A549 (cell line): ENCODE results near the gene ZNF605. TPM values are rescaled to one million over a fixed set of nuclear protein-coding genes. Genes with fewer than 3 reads are reported as not detected.
A peak's percentile ranks its signal among the peaks of the same experiment; 100 is the strongest.

ENCODE experiments used
- ATAC-seq, 2 experiments: fragments of 200-7000 bp in 1 of 2; fragments of >200 bp in 1 of 2; cut with Nextera tagmentation in 1 of 2; cut with Tn5 transposase in 1 of 2; 3 replicates each; pipeline versions ENCODE4 v1.8.0 to v1.9.1; 2018 to 2020; ENCODE audit warnings: mild to moderate bottlenecking in 1 of 2, moderate library complexity in 1 of 2
- CTCF ChIA-PET: fragments of 300-600 bp; sonication (Branson Sonifier 250); formaldehyde crosslinking; extraction: SDS; loops from one replicate; lab custom pipeline; 2021; ENCODE audit warnings: antibody characterized with exemption, inconsistent platforms; lab: Yijun Ruan, JAX
- POLR2A ChIA-PET: fragments of 350-600 bp; formaldehyde crosslinking; extraction: SDS; loops from one replicate; lab custom pipeline; 2021; ENCODE audit warnings: antibody characterized with exemption, inconsistent platforms; lab: Yijun Ruan, JAX
- DNase-seq, 2 experiments: peaks; one replicate each; pipeline versions ENCODE4 v3.0.0 to v3.0.0-alpha.2; 2011 to 2016; ENCODE audit warnings: low read depth in 1 of 2, low spot score in 1 of 2
- FAIRE-seq: peaks from 2 replicates; lab custom pipeline; 2011; peaks lifted over from hg19 to GRCh38; lab: Jason Lieb, UNC
- H3K27ac ChIP-seq, 2 experiments: fragments of >200 bp; sonication (Bioruptor Twin); formaldehyde crosslinking; 3 replicates each; pipeline ENCODE4 v1.5.1; 2016 to 2017
- H3K4me1 ChIP-seq: fragments of >200 bp; sonication (Bioruptor Twin); formaldehyde crosslinking; 3 replicates; pipeline ENCODE4 v1.6.1; 2016
- H3K4me2 ChIP-seq: fragments of >200 bp; sonication (Bioruptor Twin); formaldehyde crosslinking; 3 replicates; pipeline ENCODE4 v1.6.1; 2016
- H3K4me3 ChIP-seq: fragments of >200 bp; sonication (Bioruptor Twin); formaldehyde crosslinking; 3 replicates; pipeline ENCODE4 v1.5.1; 2016
- H3K9me3 ChIP-seq: fragments of >200 bp; sonication (Bioruptor Twin); formaldehyde crosslinking; 3 replicates; pipeline ENCODE4 v1.6.1; 2016
- CBX8 ChIP-seq: fragments of 200-600 bp; sonication (generic); IDR thresholded peaks from 2 replicates; pipeline ENCODE4 v1.6.1; 2016
- CHD2 ChIP-seq: fragments of 150-350 bp; IDR thresholded peaks from 2 replicates; pipeline ENCODE4 v1.6.1; 2014; ENCODE audit warnings: low read length; ENCODE audit not compliant: partially characterized antibody
- CHD4 ChIP-seq: fragments of 200-600 bp; sonication (generic); IDR thresholded peaks from 2 replicates; pipeline ENCODE4 v1.6.1; 2016; ENCODE audit warnings: antibody characterized with exemption, mild to moderate bottlenecking, borderline replicate concordance
- EP300 ChIP-seq, 2 experiments: fragments of >200 bp; sonication (Bioruptor Twin); formaldehyde crosslinking; IDR thresholded peaks; 2 replicates in 1 of 2; 3 replicates in 1 of 2; pipeline ENCODE4 v1.6.1; 2016 to 2017
- ESRRA ChIP-seq: fragments of 150-350 bp; IDR thresholded peaks from 2 replicates; pipeline ENCODE4 v1.6.1; 2014; ENCODE audit warnings: mild to moderate bottlenecking, low read length, borderline replicate concordance
- FOSB ChIP-seq: fragments of 250-450 bp; sonication (Bioruptor Pico); IDR thresholded peaks from 2 replicates; pipeline ENCODE4 v1.5.0; 2020; ENCODE audit warnings: mild to moderate bottlenecking, moderate library complexity
- GATA3 ChIP-seq: IDR thresholded peaks from 2 replicates; pipeline ENCODE4 v1.6.1; 2012; ENCODE audit warnings: borderline replicate concordance
- HEYL ChIP-seq: fragments of 250-450 bp; sonication (Bioruptor Pico); IDR thresholded peaks from 2 replicates; pipeline ENCODE4 v1.8.0; 2021; ENCODE audit warnings: mild to moderate bottlenecking, moderate library complexity
- HOXA7 ChIP-seq: fragments of 250-450 bp; sonication (Bioruptor Pico); IDR thresholded peaks from 2 replicates; pipeline ENCODE4 v1.5.0; 2020; ENCODE audit warnings: mild to moderate bottlenecking, moderate library complexity
- HOXB13 ChIP-seq: fragments of 250-450 bp; sonication (Bioruptor Pico); IDR thresholded peaks from 2 replicates; pipeline ENCODE4 v1.5.0; 2020; ENCODE audit warnings: low read depth, mild to moderate bottlenecking, moderate library complexity
- HOXB5 ChIP-seq: fragments of 250-450 bp; sonication (Bioruptor Pico); IDR thresholded peaks from 2 replicates; pipeline ENCODE4 v1.5.0; 2020; ENCODE audit warnings: mild to moderate bottlenecking, moderate library complexity
- JUN ChIP-seq, 2 experiments: fragments of >200 bp; sonication (Bioruptor Twin); formaldehyde crosslinking; IDR thresholded peaks; 2 replicates in 1 of 2; 3 replicates in 1 of 2; pipeline ENCODE4 v1.6.1; 2016 to 2017
- KDM5A ChIP-seq: fragments of 200-600 bp; sonication (generic); IDR thresholded peaks from 2 replicates; pipeline ENCODE4 v1.6.1; 2016; ENCODE audit warnings: antibody characterized with exemption, mild to moderate bottlenecking
- MAFK ChIP-seq: fragments of 450-650 bp; IDR thresholded peaks from 2 replicates; pipeline ENCODE4 v1.6.1; 2014; ENCODE audit not compliant: partially characterized antibody
- NFE2L2 ChIP-seq: fragments of 150-350 bp; conservative IDR thresholded peaks from 2 replicates; pipeline ENCODE4 v1.6.1; 2014; ENCODE audit warnings: low read length
- SMC3 ChIP-seq: fragments of >200 bp; sonication (Bioruptor Twin); formaldehyde crosslinking; IDR thresholded peaks from 3 replicates; pipeline ENCODE4 v1.6.1; 2018; ENCODE audit warnings: inconsistent platforms
- SREBF2 ChIP-seq: fragments of 450-650 bp; IDR thresholded peaks from 2 replicates; pipeline ENCODE4 v1.6.1; 2014; ENCODE audit warnings: mild to moderate bottlenecking, moderate library complexity
- TFCP2L1 ChIP-seq: fragments of 250-450 bp; sonication (Bioruptor Pico); IDR thresholded peaks from 2 replicates; pipeline ENCODE4 v1.5.0; 2021; ENCODE audit warnings: mild to moderate bottlenecking
- ZFP36 ChIP-seq: fragments of 450-650 bp; IDR thresholded peaks from 2 replicates; pipeline ENCODE4 v1.6.1; 2014; ENCODE audit warnings: borderline replicate concordance; ENCODE audit not compliant: partially characterized antibody
- WGBS: methylation state at CpG from one replicate; pipeline ENCODE4 v1.1.6; 2017; ENCODE audit errors: missing lambda C conversion rate; 5-methylcytosine and 5-hydroxymethylcytosine counted together
- polyA plus RNA-seq, 4 experiments: library from polyadenylated mRNA; depleted of rRNA in 3 of 4; stranded (reverse); fragments of >200 nt; fragmentation: RNase III in 1 of 4; extraction: RNeasy Plus Mini Kit Qiagen cat#74134 plus additional on column Dnase treatment in 1 of 4; gene quantifications; 2 replicates in 3 of 4; 3 replicates in 1 of 4; pipeline ENCODE4 v1.2.3, GENCODE V29; 2011 to 2017
- TF ChIP-seq, protein P1 (sequence below): fragments of 150-350 bp; IDR thresholded peaks from 2 replicates; pipeline ENCODE4 v1.6.1; 2014; ENCODE audit warnings: low read depth, mild to moderate bottlenecking, low read length
- TF ChIP-seq, protein P2 (sequence below): IDR thresholded peaks from 2 replicates; pipeline ENCODE4 v1.6.1; 2012; ENCODE audit warnings: low read depth, borderline replicate concordance
- TF ChIP-seq, protein P3 (sequence below): fragments of >200 bp; sonication (Bioruptor Twin); formaldehyde crosslinking; IDR thresholded peaks from 2 replicates; pipeline ENCODE4 v1.6.1; 2016
- TF ChIP-seq, protein P4 (sequence below): fragments of 250-450 bp; sonication (Bioruptor Pico); IDR thresholded peaks from 2 replicates; pipeline ENCODE4 v1.5.0; 2020; ENCODE audit warnings: low read depth, mild to moderate bottlenecking, moderate library complexity
- TF ChIP-seq, protein P5 (sequence below): fragments of >200 bp; sonication (Bioruptor Twin); formaldehyde crosslinking; IDR thresholded peaks from 3 replicates; pipeline ENCODE4 v1.5.1; 2016

The ZNF605 gene
- polyA plus RNA-seq, 2 of the 4 experiments (the other 2 are of a cell fraction) = 5.6 to 18.2 TPM

DNA sequence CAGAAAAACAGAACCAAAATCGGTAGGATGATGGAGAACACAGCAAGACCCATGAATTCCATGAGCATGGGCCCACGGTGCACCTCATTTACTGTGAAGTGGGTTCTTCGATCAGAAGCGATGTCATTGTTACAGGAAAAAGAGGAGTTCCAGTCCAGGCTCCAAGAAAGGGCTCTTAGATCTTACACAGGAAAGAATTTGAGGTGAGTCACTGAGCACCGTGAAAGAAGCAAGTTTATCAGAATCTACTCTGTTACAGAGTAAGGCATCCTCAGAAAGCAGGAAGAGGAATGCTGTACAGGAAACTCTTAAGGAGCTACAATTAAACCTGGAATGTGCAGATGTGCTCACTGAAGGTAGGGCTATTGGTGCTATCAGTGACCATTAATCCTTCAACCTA lies 57.1 kb downstream of the ZNF605 start:
- WGBS = 37% methylated on average over 5 of the region's 5 CpGs

DNA sequence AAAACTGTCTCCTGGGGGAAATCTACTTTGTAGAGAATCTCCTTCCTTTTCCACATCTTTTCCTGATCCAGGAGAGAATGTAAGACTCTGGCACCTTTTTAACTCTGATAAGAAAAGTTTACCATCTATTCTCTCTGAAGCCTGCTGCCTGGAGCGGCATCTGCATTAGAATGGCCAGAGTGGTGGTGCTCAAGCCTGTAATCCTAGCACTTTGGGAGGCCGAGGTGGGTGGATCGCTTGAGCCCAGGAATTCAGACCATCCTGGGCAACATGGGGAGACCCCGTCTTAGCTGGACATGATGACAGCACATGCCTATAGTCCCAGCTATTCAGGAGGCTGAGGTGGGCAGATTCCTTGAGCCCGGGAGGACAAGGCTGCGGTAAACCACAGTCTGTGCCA lies 67.3 kb downstream of the ZNF605 start:
- TF ChIP-seq, protein P1, sequence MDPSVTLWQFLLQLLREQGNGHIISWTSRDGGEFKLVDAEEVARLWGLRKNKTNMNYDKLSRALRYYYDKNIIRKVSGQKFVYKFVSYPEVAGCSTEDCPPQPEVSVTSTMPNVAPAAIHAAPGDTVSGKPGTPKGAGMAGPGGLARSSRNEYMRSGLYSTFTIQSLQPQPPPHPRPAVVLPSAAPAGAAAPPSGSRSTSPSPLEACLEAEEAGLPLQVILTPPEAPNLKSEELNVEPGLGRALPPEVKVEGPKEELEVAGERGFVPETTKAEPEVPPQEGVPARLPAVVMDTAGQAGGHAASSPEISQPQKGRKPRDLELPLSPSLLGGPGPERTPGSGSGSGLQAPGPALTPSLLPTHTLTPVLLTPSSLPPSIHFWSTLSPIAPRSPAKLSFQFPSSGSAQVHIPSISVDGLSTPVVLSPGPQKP = no peak
- TF ChIP-seq HEYL (CRISPR knock-in tag) (no peak), HOXB13 (no peak), GATA3 (no peak), MAFK (no peak), HOXA7 (CRISPR knock-in tag) (no peak), FOSB (CRISPR knock-in tag) (no peak), JUN (IDR thresholded peaks at IDR 0.05) (no peak), ZFP36 (no peak), HOXB5 (CRISPR knock-in tag) (no peak), SMC3 (no peak), CBX8 (no peak)
- TF ChIP-seq, protein P2, sequence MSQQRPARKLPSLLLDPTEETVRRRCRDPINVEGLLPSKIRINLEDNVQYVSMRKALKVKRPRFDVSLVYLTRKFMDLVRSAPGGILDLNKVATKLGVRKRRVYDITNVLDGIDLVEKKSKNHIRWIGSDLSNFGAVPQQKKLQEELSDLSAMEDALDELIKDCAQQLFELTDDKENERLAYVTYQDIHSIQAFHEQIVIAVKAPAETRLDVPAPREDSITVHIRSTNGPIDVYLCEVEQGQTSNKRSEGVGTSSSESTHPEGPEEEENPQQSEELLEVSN = no peak
- ChIA-PET CTCF (interaction anchor here (0.8 kb wide), 1 partner anchor 11 kb away, joined by 3 read pairs; no protein-coding TSS in a partner anchor), POLR2A (no interaction called here)
- Histone ChIP-seq H3K4me1 (no peaks in the 10 kb centered on the region), H3K9me3 (peaks cover 61% of the 10 kb centered on the region), H3K27ac (no peak overlapping the region), H3K4me3 (no peak overlapping the region), H3K4me2 (no peak overlapping the region)
- FAIRE-seq (no peak), DNase-seq (no peak), ATAC-seq (no peak)
- 95% methylated on average over 6 of the region's 6 CpGs for WGBS

More for the DNA sequence above, 57.1 kb downstream of the ZNF605 start:
- FAIRE-seq (no peak), DNase-seq (no peak), ATAC-seq (no peak; a peak in 1 of 6 replicates)
- H3K4me3 ChIP-seq = no peak overlapping the region
- CTCF ChIA-PET = no interaction called here
- no peak for TF ChIP-seq HOXB13
- POLR2A ChIA-PET = no interaction called here
- no peaks in the 10 kb centered on the region for H3K4me1 ChIP-seq
- no peak overlapping the region for H3K4me2 ChIP-seq
- no peak overlapping the region for H3K27ac ChIP-seq
- H3K9me3 ChIP-seq = peaks cover 54% of the 10 kb centered on the region

DNA sequence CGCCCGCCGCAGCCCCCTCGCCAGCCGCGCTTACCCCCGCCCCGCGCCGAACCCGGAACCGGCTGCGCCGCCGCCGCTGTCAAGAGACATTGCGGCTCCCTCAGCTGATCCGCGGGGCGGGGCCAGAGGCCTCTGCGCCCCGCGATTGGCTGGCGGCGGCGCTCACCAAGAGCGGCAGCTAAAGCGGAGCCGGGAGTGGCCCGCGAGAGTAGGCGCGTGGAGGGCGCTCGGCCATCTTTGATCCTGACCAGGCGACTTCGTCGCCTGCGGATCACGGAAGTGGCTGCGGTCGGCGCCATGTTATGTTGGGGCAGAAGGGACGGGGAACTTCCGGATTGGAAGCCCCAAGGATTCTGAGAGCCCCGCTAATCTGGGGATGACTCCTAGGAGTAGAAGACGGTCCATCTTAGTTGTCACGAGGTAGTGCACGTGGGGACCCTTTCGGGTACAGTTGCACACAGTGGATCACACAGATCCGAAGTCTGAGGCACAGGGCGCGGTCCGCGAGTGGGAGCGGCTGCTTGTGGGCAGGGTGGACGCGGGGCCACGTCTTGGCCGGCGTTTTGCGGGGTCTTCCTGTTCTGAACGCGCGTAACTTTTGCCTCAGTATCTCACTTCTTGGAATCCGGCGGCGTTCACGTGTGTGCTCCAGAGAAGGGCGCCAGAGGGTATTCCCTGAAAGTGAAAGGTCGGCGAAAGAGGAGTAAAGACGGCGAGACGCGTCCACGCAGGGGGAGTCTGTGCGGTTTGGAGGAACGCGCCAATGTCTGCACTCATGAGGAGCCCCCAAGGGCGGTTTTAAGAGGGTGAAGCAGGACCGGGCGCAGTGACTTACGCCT lies 68.4 kb downstream of the ZNF605 start, which contains the start of gene CHFR:
TSS of gene CHFR (minus strand) at position 93 of the 839 bp plus-strand sequence. CDS start 277 bp downstream, outside the sequence.
- peaks cover 66% of the 10 kb centered on the region for H3K9me3 ChIP-seq
- peak within 1 kb of the TSS; percentile 76 to 97 for H3K27ac ChIP-seq
- FAIRE-seq (no peak), DNase-seq (peak; percentile 85 to 98), ATAC-seq (peak; percentile 100)
- ChIA-PET POLR2A (interaction anchor here (0.6 to 1.0 kb wide), 4 partner anchors 68 to 294 kb away, joined by 3 to 5 read pairs (median 4); partner anchors contain the start of genes ZNF268, ZNF605 and ZNF891), CTCF (interaction anchor here (0.8 kb wide), 1 partner anchor 99 kb away, joined by 3 read pairs; no protein-coding TSS in a partner anchor)
- peak within 1 kb of the TSS; percentile 78 for H3K4me2 ChIP-seq
- 12% methylated on average over 50 of the region's 84 CpGs for WGBS
- peak within 1 kb of the TSS; percentile 81 for H3K4me3 ChIP-seq
- no peaks in the 10 kb centered on the region for H3K4me1 ChIP-seq
- TF ChIP-seq CHD2 (peak; percentile 70), EP300 (IDR thresholded peaks at IDR 0.05) (no peak), SREBF2 (no peak), NFE2L2 (no peak), KDM5A (no peak), JUN (IDR thresholded peaks at IDR 0.05) (peak; percentile 58 to 78; a peak in 3 of 5 replicates), CHD4 (no peak), MAFK (no peak), TFCP2L1 (CRISPR knock-in tag) (no peak), ESRRA (no peak), FOSB (CRISPR knock-in tag) (peak; percentile 54; the same call in 1 of the 2 replicates), HOXA7 (CRISPR knock-in tag) (no peak), HEYL (CRISPR knock-in tag) (no peak), GATA3 (peak; percentile 16; the same call in 1 of the 2 replicates)
- TF ChIP-seq, protein P1 = no peak
- TF ChIP-seq, protein P3, sequence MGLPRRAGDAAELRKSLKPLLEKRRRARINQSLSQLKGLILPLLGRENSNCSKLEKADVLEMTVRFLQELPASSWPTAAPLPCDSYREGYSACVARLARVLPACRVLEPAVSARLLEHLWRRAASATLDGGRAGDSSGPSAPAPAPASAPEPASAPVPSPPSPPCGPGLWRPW = no peak
- TF ChIP-seq, protein P4, sequence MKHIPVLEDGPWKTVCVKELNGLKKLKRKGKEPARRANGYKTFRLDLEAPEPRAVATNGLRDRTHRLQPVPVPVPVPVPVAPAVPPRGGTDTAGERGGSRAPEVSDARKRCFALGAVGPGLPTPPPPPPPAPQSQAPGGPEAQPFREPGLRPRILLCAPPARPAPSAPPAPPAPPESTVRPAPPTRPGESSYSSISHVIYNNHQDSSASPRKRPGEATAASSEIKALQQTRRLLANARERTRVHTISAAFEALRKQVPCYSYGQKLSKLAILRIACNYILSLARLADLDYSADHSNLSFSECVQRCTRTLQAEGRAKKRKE = no peak
- TF ChIP-seq, protein P2 = peak; percentile 90
- TF ChIP-seq, protein P5, sequence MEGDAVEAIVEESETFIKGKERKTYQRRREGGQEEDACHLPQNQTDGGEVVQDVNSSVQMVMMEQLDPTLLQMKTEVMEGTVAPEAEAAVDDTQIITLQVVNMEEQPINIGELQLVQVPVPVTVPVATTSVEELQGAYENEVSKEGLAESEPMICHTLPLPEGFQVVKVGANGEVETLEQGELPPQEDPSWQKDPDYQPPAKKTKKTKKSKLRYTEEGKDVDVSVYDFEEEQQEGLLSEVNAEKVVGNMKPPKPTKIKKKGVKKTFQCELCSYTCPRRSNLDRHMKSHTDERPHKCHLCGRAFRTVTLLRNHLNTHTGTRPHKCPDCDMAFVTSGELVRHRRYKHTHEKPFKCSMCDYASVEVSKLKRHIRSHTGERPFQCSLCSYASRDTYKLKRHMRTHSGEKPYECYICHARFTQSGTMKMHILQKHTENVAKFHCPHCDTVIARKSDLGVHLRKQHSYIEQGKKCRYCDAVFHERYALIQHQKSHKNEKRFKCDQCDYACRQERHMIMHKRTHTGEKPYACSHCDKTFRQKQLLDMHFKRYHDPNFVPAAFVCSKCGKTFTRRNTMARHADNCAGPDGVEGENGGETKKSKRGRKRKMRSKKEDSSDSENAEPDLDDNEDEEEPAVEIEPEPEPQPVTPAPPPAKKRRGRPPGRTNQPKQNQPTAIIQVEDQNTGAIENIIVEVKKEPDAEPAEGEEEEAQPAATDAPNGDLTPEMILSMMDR = no peak
